ENCODE measurements around the gene UPK2. TPM values are rescaled to one million over a fixed set of nuclear protein-coding genes. Genes with fewer than 3 reads are reported as not detected.
"Not testable (repeated sequence)": the region's sequence is repeated elsewhere in the genome, so short reads cannot be mapped to it uniquely, and the experiment has no call there.

UPK2 gene
- polyA plus RNA-seq, 1 donor from 2014 or later = not detected

GRCh38 chr11:118948000-118948399 lies 8.1 kb upstream of the UPK2 start:
- TF ChIP-seq POLR2AphosphoS5 (IDR thresholded peaks at IDR 0.05) (no peak), TAF1 (IDR thresholded peaks at IDR 0.05; ENCODE audit: low read depth) (no peak), EZH2 (IDR thresholded peaks at IDR 0.05; ENCODE audit: borderline replicate concordance, insufficient read depth, low read length, poor library complexity, severe bottlenecking) (no peak), REST (IDR thresholded peaks at IDR 0.05; ENCODE audit: borderline replicate concordance) (no peak), EP300 (conservative IDR thresholded peaks at IDR 0.05; ENCODE audit: poor library complexity, severe bottlenecking) (no peak), CTCF (IDR thresholded peaks at IDR 0.05; ENCODE audit: poor library complexity, severe bottlenecking) (no peak), SMC3 (conservative IDR thresholded peaks at IDR 0.05; ENCODE audit: poor library complexity) (no peak), RAD21 (conservative IDR thresholded peaks at IDR 0.05) (no peak), MXI1 (conservative IDR thresholded peaks at IDR 0.05; ENCODE audit: poor library complexity, severe bottlenecking) (no peak)
- no peak overlapping the region for H3K27ac ChIP-seq (ENCODE audit: low read length)
- H3K36me3 ChIP-seq (ENCODE audit: insufficient read depth, low read length) = no peaks in the 10 kb centered on the region
- no peaks in the 10 kb centered on the region for H3K9me2 ChIP-seq (ENCODE audit: insufficient read depth, low read length)
- no peak overlapping the region for H3K4me3 ChIP-seq (ENCODE audit: low read length)
- H3F3A ChIP-seq (ENCODE audit: insufficient read depth, low read length, poor library complexity, severe bottlenecking) = peaks cover 5% of the 10 kb centered on the region
- no peak overlapping the region for H2AFZ ChIP-seq (ENCODE audit: low read depth, low read length)
- H3K9ac ChIP-seq (ENCODE audit: low read length) = no peak overlapping the region
- H3K9me3 ChIP-seq (ENCODE audit: low read length) = no peaks in the 10 kb centered on the region
- H4K20me1 ChIP-seq (ENCODE audit: insufficient read depth) = no peaks in the 10 kb centered on the region
- H3K27me3 ChIP-seq (ENCODE audit: insufficient read depth, low read depth, low read length) = no peaks in the 10 kb centered on the region
- no peak overlapping the region for H3K4me2 ChIP-seq (ENCODE audit: low read length)
- peaks cover 3% of the 10 kb centered on the region for H3K79me2 ChIP-seq (replicated peaks; ENCODE audit: insufficient read depth, low read length)

DNA sequence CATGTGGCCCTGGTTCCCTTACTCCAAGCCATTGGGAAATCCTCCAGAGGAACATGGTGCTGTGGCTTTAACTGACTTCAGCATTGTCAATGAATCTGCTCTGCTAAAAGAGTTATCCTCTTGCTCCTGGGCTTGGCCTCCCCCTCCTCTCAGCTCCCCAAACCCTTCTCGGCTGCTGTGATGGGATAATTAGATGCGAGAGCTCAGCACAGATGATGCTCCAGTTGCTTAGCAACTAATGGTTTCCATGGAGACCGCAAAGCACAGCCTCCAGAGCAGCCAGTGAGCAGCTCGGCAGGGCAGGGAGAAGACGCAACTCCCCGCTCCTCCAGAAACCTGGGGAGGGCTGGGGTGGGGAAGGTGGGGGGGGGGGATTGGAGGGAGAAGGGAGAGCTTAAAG lies 2.8 kb upstream of the UPK2 start:
- no peaks in the 10 kb centered on the region for H3K27me3 ChIP-seq (ENCODE audit: insufficient read depth, low read depth, low read length)
- no peaks in the 10 kb centered on the region for H3K36me3 ChIP-seq (ENCODE audit: insufficient read depth, low read length)
- H3K79me2 ChIP-seq (replicated peaks; ENCODE audit: insufficient read depth, low read length) = peaks cover 3% of the 10 kb centered on the region
- no peaks in the 10 kb centered on the region for H3K9me3 ChIP-seq (ENCODE audit: low read length)
- peak overlapping the region; percentile 100 for H3K27ac ChIP-seq (ENCODE audit: low read length)
- peaks cover 5% of the 10 kb centered on the region for H3F3A ChIP-seq (ENCODE audit: insufficient read depth, low read length, poor library complexity, severe bottlenecking)
- TF ChIP-seq CTCF (IDR thresholded peaks at IDR 0.05; ENCODE audit: poor library complexity, severe bottlenecking) = no peak
- TF ChIP-seq EZH2 (IDR thresholded peaks at IDR 0.05; ENCODE audit: borderline replicate concordance, insufficient read depth, low read length, poor library complexity, severe bottlenecking) = no peak
- peak; percentile 76 for TF ChIP-seq MXI1 (conservative IDR thresholded peaks at IDR 0.05; ENCODE audit: poor library complexity, severe bottlenecking)
- TF ChIP-seq RAD21 (conservative IDR thresholded peaks at IDR 0.05) = peak; percentile 54
- TF ChIP-seq POLR2AphosphoS5 (IDR thresholded peaks at IDR 0.05) = peak; percentile 76
- peak; percentile 59 for TF ChIP-seq SMC3 (conservative IDR thresholded peaks at IDR 0.05; ENCODE audit: poor library complexity)
- peak; percentile 81 for TF ChIP-seq EP300 (conservative IDR thresholded peaks at IDR 0.05; ENCODE audit: poor library complexity, severe bottlenecking)
- peak; percentile 22 for TF ChIP-seq REST (IDR thresholded peaks at IDR 0.05; ENCODE audit: borderline replicate concordance)
- TF ChIP-seq TAF1 (IDR thresholded peaks at IDR 0.05; ENCODE audit: low read depth) = no peak
- no peaks in the 10 kb centered on the region for H3K9me2 ChIP-seq (ENCODE audit: insufficient read depth, low read length)
- H3K4me2 ChIP-seq (ENCODE audit: low read length) = peak overlapping the region; percentile 95
- peak overlapping the region; percentile 77 for H3K9ac ChIP-seq (ENCODE audit: low read length)
- H3K4me3 ChIP-seq (ENCODE audit: low read length) = peak overlapping the region; percentile 63
- H4K20me1 ChIP-seq (ENCODE audit: insufficient read depth) = no peaks in the 10 kb centered on the region
- no peak overlapping the region for H2AFZ ChIP-seq (ENCODE audit: low read depth, low read length)

GRCh38 chr11:118953976-118954375 lies 2.1 kb upstream of the UPK2 start:
- H3K9me3 ChIP-seq (ENCODE audit: low read length); H3K9me2 ChIP-seq (ENCODE audit: insufficient read depth, low read length); H3K36me3 ChIP-seq (ENCODE audit: insufficient read depth, low read length); H3K79me2 ChIP-seq (replicated peaks; ENCODE audit: insufficient read depth, low read length); H2AFZ ChIP-seq (ENCODE audit: low read depth, low read length); H3K27me3 ChIP-seq (ENCODE audit: insufficient read depth, low read depth, low read length); H3F3A ChIP-seq (ENCODE audit: insufficient read depth, low read length, poor library complexity, severe bottlenecking); H4K20me1 ChIP-seq (ENCODE audit: insufficient read depth): not testable (repeated sequence)
- Histone ChIP-seq H3K27ac (ENCODE audit: low read length) (peak overlapping the region; percentile 99), H3K9ac (ENCODE audit: low read length) (peak overlapping the region; percentile 77), H3K4me2 (ENCODE audit: low read length) (peak overlapping the region; percentile 84), H3K4me3 (ENCODE audit: low read length) (peak overlapping the region; percentile 57)

All from neural cell (in vitro differentiated cells).